ENCODE measurements around the gene SCGN. TPM values are rescaled to one million over a fixed set of nuclear protein-coding genes. Genes with fewer than 3 reads are reported as not detected.

The SCGN gene
- total and polyA plus RNA-seq, 12 donors = 0.26 to 2.7 (median 0.94) TPM; not detected in 2

DNA sequence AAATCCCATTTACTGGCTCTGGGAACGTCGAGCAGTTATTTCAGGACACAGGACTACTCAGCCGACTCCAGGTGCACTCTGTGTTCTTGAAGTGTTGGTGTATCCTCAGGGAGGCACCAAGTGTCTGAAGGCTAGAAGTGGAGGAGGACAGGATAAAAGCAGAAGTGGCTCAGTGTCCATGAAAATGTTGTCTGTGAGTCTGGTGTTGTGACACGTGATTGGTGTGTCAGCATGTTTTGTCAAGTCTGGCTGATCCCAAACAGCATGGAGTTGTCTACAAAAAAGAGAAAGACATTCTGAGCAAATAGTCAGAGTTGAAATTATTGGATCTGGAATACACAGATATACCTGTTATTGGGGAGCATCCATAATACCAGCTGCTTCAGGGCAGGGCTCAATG, 30.3 kb downstream of the SCGN start:
- no peak overlapping the region for H3K27ac ChIP-seq
- H3K4me3 ChIP-seq = no peak overlapping the region
- ATAC-seq (no peak), DNase-seq (no peak)
- TF ChIP-seq, protein P1, sequence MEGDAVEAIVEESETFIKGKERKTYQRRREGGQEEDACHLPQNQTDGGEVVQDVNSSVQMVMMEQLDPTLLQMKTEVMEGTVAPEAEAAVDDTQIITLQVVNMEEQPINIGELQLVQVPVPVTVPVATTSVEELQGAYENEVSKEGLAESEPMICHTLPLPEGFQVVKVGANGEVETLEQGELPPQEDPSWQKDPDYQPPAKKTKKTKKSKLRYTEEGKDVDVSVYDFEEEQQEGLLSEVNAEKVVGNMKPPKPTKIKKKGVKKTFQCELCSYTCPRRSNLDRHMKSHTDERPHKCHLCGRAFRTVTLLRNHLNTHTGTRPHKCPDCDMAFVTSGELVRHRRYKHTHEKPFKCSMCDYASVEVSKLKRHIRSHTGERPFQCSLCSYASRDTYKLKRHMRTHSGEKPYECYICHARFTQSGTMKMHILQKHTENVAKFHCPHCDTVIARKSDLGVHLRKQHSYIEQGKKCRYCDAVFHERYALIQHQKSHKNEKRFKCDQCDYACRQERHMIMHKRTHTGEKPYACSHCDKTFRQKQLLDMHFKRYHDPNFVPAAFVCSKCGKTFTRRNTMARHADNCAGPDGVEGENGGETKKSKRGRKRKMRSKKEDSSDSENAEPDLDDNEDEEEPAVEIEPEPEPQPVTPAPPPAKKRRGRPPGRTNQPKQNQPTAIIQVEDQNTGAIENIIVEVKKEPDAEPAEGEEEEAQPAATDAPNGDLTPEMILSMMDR (IDR thresholded peaks at IDR 0.05) = no peak
- peaks cover 0 to 9% (median 0%) of the 10 kb centered on the region in 7 donors for H3K27me3 ChIP-seq
- WGBS, 2 donors = 60 to 73% methylated on average over 4 of the region's 4 CpGs
- intact Hi-C loops (cut with DNase I) = no loop called here
- no peaks in the 10 kb centered on the region for H3K4me1 ChIP-seq
- H3K36me3 ChIP-seq = no peaks in the 10 kb centered on the region
- peaks cover 0 to 6% (median 0%) of the 10 kb centered on the region in 11 donors for H3K9me3 ChIP-seq

GRCh38 chr6:25684565-25684964, 32.5 kb downstream of the SCGN start:
- intact Hi-C loops (cut with DNase I) = no loop called here
- no peaks in the 10 kb centered on the region for H3K4me1 ChIP-seq
- no peak overlapping the region for H3K4me3 ChIP-seq
- H3K27ac ChIP-seq = no peak overlapping the region
- no peak for ATAC-seq
- DNase-seq = no peak
- H3K27me3 ChIP-seq = peaks cover 0 to 15% (median 2%) of the 10 kb centered on the region in 7 donors
- H3K36me3 ChIP-seq = no peaks in the 10 kb centered on the region
- TF ChIP-seq, protein P1 (IDR thresholded peaks at IDR 0.05) = no peak
- peaks cover 0 to 6% (median 0%) of the 10 kb centered on the region in 11 donors for H3K9me3 ChIP-seq
- WGBS, 2 donors = 64 to 70% methylated on average over 2 of the region's 2 CpGs

DNA sequence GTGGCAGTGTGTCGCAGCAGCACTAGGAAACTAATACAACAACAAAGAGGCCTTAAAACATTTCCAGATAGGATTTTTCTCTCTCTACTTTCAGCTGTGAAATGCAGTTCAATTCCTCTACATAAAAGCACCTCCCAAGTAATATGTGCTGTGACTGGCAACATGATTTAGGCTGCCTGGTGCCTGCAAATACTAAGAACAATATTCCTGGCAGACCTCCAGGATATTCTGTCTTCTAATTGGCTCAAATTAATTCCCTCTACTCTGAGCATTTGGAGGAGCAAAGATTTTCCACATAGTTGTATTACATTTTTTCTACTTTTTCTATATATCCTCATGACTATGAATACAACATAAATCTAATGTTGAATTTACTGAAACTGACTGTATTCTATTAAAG, 33.2 kb downstream of the SCGN start:
- intact Hi-C loops (cut with DNase I) = no loop called here
- DNase-seq = no peak

GRCh38 chr6:25685896-25686295, 33.9 kb downstream of the SCGN start:
- H3K9me3 ChIP-seq = peaks cover 0 to 6% (median 0%) of the 10 kb centered on the region in 11 donors
- TF ChIP-seq, protein P1 (IDR thresholded peaks at IDR 0.05) = no peak
- H3K27me3 ChIP-seq = peaks cover 0 to 15% (median 2%) of the 10 kb centered on the region in 7 donors
- H3K27ac ChIP-seq = no peak overlapping the region
- no peak overlapping the region for H3K4me3 ChIP-seq
- H3K4me1 ChIP-seq = no peaks in the 10 kb centered on the region
- WGBS, 2 donors = 73 to 87% methylated on average over 5 of the region's 5 CpGs
- ATAC-seq (no peak), DNase-seq (no peak)
- no peaks in the 10 kb centered on the region for H3K36me3 ChIP-seq
- intact Hi-C loops (cut with DNase I) = no loop called here

More for the DNA sequence above, 33.2 kb downstream of the SCGN start:
- TF ChIP-seq, protein P1 (IDR thresholded peaks at IDR 0.05) = no peak
- Histone ChIP-seq H3K4me1 (no peaks in the 10 kb centered on the region), H3K27me3 (peaks cover 0 to 15% (median 2%) of the 10 kb centered on the region in 7 donors), H3K36me3 (no peaks in the 10 kb centered on the region), H3K4me3 (no peak overlapping the region), H3K9me3 (peaks cover 0 to 6% (median 0%) of the 10 kb centered on the region in 11 donors), H3K27ac (no peak overlapping the region)
- ATAC-seq = no peak
- WGBS, 2 donors = 57 to 71% methylated on average over 1 of the region's 1 CpG
